Inferior parietal cortex (tissue), 1 donor: ENCODE measurements around the gene SLAIN2.

Experiments
- DNase-seq: peaks from one replicate; pipeline ENCODE4 v3.0.0-alpha.2; 2016; ENCODE audit errors: extremely low spot score

The SLAIN2 gene

GRCh38 chr4:48369248-48369647 is 27.9 kb downstream of the SLAIN2 start:
- no peak for DNase-seq

DNA sequence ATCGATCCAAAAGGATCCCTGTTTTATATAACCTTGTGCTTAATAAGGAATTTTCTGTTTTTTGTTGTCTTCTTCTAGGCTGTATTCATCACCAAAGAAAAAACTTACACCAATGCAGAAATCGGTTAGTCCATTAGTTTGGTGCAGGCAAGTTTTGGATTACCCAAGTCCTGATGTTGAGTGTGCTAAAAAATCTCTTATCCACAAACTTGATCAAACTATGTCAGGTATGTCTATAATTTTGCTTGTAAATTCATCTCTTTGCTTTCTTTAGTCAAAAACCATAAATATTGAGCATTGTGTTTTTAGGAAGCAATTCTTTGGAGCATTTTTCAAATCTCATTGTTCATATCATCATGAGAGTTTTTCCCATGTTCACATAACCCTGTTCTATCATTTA is 28.4 kb downstream of the SLAIN2 start:
- no peak for DNase-seq

DNA sequence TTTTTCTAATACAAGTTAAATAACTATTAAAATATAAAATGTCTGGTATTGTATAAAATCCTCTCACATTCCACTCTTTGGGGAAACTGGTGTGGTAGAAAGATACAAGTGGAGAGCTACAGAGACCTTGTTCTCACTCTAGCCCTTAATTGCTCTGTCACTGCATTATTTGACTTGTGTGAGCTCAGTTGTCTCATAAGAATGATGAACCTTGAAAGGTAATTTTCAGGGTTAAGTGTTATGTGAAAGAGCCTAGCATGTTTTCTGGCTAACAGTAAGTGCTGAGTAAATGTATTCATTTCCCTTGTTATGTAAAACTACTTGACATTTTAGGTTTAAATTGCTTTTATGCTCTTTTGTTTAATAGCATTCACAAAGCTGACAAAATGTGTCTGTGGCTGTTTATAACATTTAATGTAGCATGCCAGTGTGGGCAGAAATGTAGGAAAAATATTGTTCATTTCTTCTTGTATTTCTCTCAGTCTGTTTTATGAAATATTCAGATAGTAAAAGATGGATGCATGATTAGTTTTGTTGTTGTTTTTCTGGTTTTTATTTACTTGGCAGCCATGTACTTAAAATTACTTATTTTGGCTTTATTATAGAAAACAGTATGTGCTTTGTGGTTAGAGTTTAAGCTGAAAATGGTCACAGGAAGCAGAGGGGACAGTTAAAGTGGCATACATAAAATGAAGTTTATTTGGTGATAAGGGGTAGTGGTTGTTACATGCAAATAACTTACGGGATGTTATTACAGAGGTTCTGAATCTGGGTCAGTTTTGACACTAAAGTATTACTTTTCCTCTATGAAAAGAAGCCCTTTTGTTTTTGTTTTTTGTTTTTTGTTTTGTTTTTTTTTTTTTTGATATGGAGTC is 29.2 kb downstream of the SLAIN2 start:
- DNase-seq: no peak

GRCh38 chr4:48372272-48372671 is 30.9 kb downstream of the SLAIN2 start:
- no peak for DNase-seq

DNA sequence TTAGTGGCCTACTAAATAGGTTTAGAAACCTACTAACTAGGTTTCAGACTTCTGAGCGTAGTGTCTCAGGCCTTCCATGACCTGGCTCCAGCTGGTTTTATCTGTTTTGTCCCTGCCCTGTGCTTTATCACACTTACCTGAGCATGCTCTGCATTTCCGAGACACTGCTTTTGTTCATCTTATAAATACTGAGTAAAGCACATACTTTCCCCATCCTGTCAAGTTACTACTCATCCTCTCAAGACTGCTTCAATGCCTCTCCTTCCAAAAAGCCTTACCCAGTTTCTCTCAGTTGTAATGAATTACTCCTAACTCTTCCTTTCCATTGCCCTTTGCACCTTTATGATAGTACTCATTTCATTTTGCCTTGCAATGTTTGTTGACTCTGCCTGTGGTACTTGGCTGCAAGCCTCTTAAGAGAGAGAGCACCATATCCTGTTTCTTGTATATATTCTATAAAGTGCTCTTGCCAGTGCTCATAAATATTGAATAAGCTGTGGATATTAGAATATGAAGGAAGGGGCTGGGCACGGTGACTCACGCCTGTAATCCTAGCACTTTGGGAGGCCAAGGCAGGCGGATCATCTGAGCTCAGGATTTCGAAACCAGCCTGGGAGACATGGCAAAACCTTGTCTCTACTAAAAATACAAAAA is 34.4 kb downstream of the SLAIN2 start:
- DNase-seq: no peak

GRCh38 chr4:48379587-48380180 is 38.4 kb downstream of the SLAIN2 start:
- no peak for DNase-seq

DNA sequence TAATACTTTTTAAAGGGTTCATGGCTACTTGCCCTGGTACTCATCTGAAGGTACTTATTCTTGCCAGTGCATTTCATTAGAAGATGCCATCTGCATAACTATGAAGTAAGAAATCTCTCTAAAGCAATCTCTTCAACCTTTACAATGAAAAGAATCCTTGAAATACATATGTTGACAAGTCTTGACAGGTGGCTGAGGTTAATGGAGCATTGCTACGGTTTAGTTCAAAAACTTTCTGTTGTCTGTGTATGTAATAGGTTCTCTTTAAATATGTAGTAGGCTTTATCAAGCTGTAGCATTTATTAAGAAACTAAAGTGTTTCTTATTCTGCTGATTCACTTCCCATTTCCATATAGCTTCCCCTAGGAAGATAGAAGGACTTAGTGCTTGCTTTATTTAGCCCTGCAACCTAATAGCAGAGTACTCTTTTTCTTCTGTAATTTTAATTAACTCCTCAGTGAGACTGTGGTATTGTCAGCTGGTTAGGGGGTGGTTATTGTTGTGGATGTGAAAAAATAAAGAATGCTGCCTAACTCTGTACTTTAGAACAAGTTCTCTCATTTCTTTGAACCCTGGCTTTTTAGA is 39.3 kb downstream of the SLAIN2 start:
- DNase-seq: no peak

GRCh38 chr4:48388525-48389154 is 47.3 kb downstream of the SLAIN2 start:
- no peak for DNase-seq

DNA sequence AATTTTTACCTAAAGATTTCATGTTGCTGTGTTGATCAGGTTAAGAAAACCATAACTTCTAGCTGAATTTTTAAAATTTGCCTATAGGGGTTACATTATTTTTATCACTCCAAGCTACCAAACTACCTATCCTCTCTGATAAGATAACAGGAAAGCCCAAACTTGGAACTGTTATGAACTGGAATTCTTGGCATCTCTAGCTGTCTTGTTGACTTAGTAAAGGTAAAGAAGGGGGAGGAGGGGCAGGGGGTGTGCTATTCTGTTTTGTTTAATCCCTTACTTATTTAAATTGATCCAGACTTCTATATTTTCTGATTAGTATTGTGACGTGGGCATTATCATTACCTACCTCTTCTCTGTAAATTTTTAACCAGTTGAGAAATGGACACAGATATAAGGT is 54.7 kb downstream of the SLAIN2 start:
- DNase-seq: no peak

- DNase-seq: no peak
Observed at GRCh38 chr4:48400416-48400815, 59.1 kb downstream of the SLAIN2 start.

- DNase-seq: no peak
Observed at GRCh38 chr4:48403358-48403757, 62.0 kb downstream of the SLAIN2 start.

- no peak for DNase-seq
Observed at GRCh38 chr4:48403779-48404178, 62.5 kb downstream of the SLAIN2 start.

- no peak for DNase-seq
Observed at GRCh38 chr4:48405924-48406323, 64.6 kb downstream of the SLAIN2 start.

GRCh38 chr4:48409203-48409602 is 67.9 kb downstream of the SLAIN2 start:
- DNase-seq: no peak

GRCh38 chr4:48410812-48411211 is 69.5 kb downstream of the SLAIN2 start:
- no peak for DNase-seq

GRCh38 chr4:48420144-48420543 is 78.8 kb downstream of the SLAIN2 start:
- DNase-seq: no peak

GRCh38 chr4:48421101-48421500 is 79.8 kb downstream of the SLAIN2 start:
- no peak for DNase-seq

- DNase-seq: no peak
Observed at GRCh38 chr4:48428926-48429325, 87.6 kb downstream of the SLAIN2 start.

- DNase-seq: no peak
Observed at GRCh38 chr4:48429709-48430474, 88.6 kb downstream of the SLAIN2 start.

GRCh38 chr4:48431401-48431800 is 90.1 kb downstream of the SLAIN2 start:
- DNase-seq: no peak

DNA sequence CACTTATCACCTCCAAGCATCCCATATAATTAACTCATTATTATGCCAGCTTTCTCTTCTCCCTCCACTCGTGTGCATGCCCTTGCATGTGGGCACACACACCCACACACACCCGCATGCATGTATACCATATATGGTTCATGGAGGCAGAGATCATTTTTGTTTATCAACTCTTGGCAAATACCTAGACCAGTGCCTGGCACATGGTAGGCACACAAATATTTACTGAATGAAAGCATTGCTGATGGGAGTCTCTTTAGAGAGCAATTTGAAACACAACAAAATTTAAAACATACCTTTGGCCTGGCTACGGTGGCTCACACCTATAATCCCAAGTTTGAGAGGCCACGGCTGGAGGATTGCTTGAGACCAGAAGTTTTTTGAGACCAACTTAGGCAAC is 90.7 kb downstream of the SLAIN2 start:
- DNase-seq: no peak
